ENCODE results near the gene ZFP14.
"Not testable (repeated sequence)": the region's sequence is repeated elsewhere in the genome, so short reads cannot be mapped to it uniquely, and the experiment has no call there.

ZFP14 gene

GRCh38 chr19:36379510-36379819, 464 bp upstream of the ZFP14 start:
- DNase-seq (no peak), ATAC-seq (replicated peaks) (no peak)
- Mint-ChIP-seq H3K27ac (peak overlapping the region; percentile 47), H3K9me3 (peaks cover 0 to 3% of the 10 kb centered on the region in 2 donors), H3K27me3 (no peaks in the 10 kb centered on the region), H3K4me3 (peak overlapping the region; percentile 95 to 99), H3K4me1 (peaks cover 8 to 23% of the 10 kb centered on the region in 2 donors), H3K36me3 (peaks cover 3 to 7% of the 10 kb centered on the region in 2 donors)

- Mint-ChIP-seq H3K27me3 (no peaks in the 10 kb centered on the region), H3K4me3 (peak overlapping the region; percentile 95 to 99), H3K36me3 (peaks cover 5 to 10% of the 10 kb centered on the region in 2 donors), H3K27ac (peak overlapping the region; percentile 99), H3K4me1 (peaks cover 8 to 23% of the 10 kb centered on the region in 2 donors), H3K9me3 (peaks cover 0 to under 1% of the 10 kb centered on the region in 2 donors)
- DNase-seq (no peak), ATAC-seq (replicated peaks) (no peak)
These were observed 1.3 kb downstream of the ZFP14 start for GRCh38 chr19:36377541-36378178.

GRCh38 chr19:36373638-36374156, 5.3 kb downstream of the ZFP14 start:
- no peak for DNase-seq
- Mint-ChIP-seq H3K4me1 (peaks cover 8 to 33% of the 10 kb centered on the region in 2 donors), H3K9me3 (peaks cover 4 to 8% of the 10 kb centered on the region in 2 donors), H3K27me3 (no peaks in the 10 kb centered on the region), H3K36me3 (peaks cover 18 to 36% of the 10 kb centered on the region in 2 donors), H3K27ac (no peak overlapping the region), H3K4me3 (no peak overlapping the region)
- ATAC-seq (replicated peaks): no peak

- ATAC-seq (replicated peaks) (no peak), DNase-seq (no peak)
- H3K4me1 Mint-ChIP-seq: peaks cover 0 to 17% of the 10 kb centered on the region in 2 donors
- peaks cover 4 to 8% of the 10 kb centered on the region in 2 donors for H3K9me3 Mint-ChIP-seq
- no peak overlapping the region for H3K4me3 Mint-ChIP-seq
- no peaks in the 10 kb centered on the region for H3K27me3 Mint-ChIP-seq
- H3K27ac Mint-ChIP-seq: no peak overlapping the region
- peaks cover 25 to 45% of the 10 kb centered on the region in 2 donors for H3K36me3 Mint-ChIP-seq
These were observed 7.1 kb downstream of the ZFP14 start for GRCh38 chr19:36371886-36372285.

GRCh38 chr19:36363845-36364244, 15.2 kb downstream of the ZFP14 start:
- H3K27ac Mint-ChIP-seq: no peak overlapping the region
- H3K9me3 Mint-ChIP-seq: no peaks in the 10 kb centered on the region
- H3K36me3 Mint-ChIP-seq: peaks cover 32 to 48% of the 10 kb centered on the region in 2 donors
- no peak for DNase-seq
- H3K4me3 Mint-ChIP-seq: no peak overlapping the region
- ATAC-seq (replicated peaks): no peak
- H3K27me3 Mint-ChIP-seq: no peaks in the 10 kb centered on the region
- no peaks in the 10 kb centered on the region for H3K4me1 Mint-ChIP-seq

GRCh38 chr19:36340786-36341372, 38.1 kb downstream of the ZFP14 start:
- no peak overlapping the region for H3K4me3 Mint-ChIP-seq
- ATAC-seq (replicated peaks) (no peak), DNase-seq (no peak)
- H3K9me3 Mint-ChIP-seq: peaks cover 28 to 35% of the 10 kb centered on the region in 2 donors
- H3K27me3 Mint-ChIP-seq: no peaks in the 10 kb centered on the region
- no peaks in the 10 kb centered on the region for H3K4me1 Mint-ChIP-seq
- H3K36me3 Mint-ChIP-seq: peaks cover 67 to 76% of the 10 kb centered on the region in 2 donors
- H3K27ac Mint-ChIP-seq: no peak overlapping the region

- H3K36me3 Mint-ChIP-seq: peaks cover 42 to 56% of the 10 kb centered on the region in 2 donors
These were observed 47.4 kb downstream of the ZFP14 start for GRCh38 chr19:36331353-36332228.

GRCh38 chr19:36330216-36330615, 48.8 kb downstream of the ZFP14 start:
- Mint-ChIP-seq H3K36me3 (peaks cover 48 to 62% of the 10 kb centered on the region in 2 donors), H3K9me3 (peaks cover 11 to 13% of the 10 kb centered on the region in 2 donors), H3K27ac (no peak overlapping the region), H3K27me3 (no peaks in the 10 kb centered on the region), H3K4me3 (peak overlapping the region; percentile 85 to 87), H3K4me1 (peaks cover 14 to 19% of the 10 kb centered on the region in 2 donors)
- no peak for DNase-seq
- no peak for ATAC-seq (replicated peaks)

More at GRCh38 chr19:36331353-36332228, 47.4 kb downstream of the ZFP14 start:
- Mint-ChIP-seq H3K4me3 (peak overlapping the region; percentile 85 to 87), H3K27ac (peak overlapping the region; percentile 90), H3K9me3 (peaks cover 11 to 15% of the 10 kb centered on the region in 2 donors), H3K27me3 (no peaks in the 10 kb centered on the region), H3K4me1 (peaks cover 14 to 19% of the 10 kb centered on the region in 2 donors)
- peak; percentile 99 for ATAC-seq (replicated peaks)
- DNase-seq: peak; percentile 91

- peak overlapping the region; percentile 49 to 76 for H3K4me3 Mint-ChIP-seq
- H3K27ac Mint-ChIP-seq: peak overlapping the region; percentile 85
- H3K36me3 Mint-ChIP-seq: peaks cover 53 to 68% of the 10 kb centered on the region in 2 donors
- H3K4me1 Mint-ChIP-seq: peaks cover 14 to 19% of the 10 kb centered on the region in 2 donors
- not testable (repeated sequence) for ATAC-seq (replicated peaks); DNase-seq; H3K27me3 Mint-ChIP-seq
- H3K9me3 Mint-ChIP-seq: peaks cover 11 to 13% of the 10 kb centered on the region in 2 donors
These were observed 49.5 kb downstream of the ZFP14 start for GRCh38 chr19:36329534-36329933.

GRCh38 chr19:36326649-36327048, 52.4 kb downstream of the ZFP14 start:
- ATAC-seq (replicated peaks); H3K27ac Mint-ChIP-seq; DNase-seq; H3K27me3 Mint-ChIP-seq; H3K4me3 Mint-ChIP-seq: not testable (repeated sequence)
- Mint-ChIP-seq H3K36me3 (peaks cover 67 to 89% of the 10 kb centered on the region in 2 donors), H3K9me3 (peaks cover 11% of the 10 kb centered on the region in 2 donors), H3K4me1 (peaks cover 9 to 12% of the 10 kb centered on the region in 2 donors)

- H3K27me3 Mint-ChIP-seq, H3K9me3 Mint-ChIP-seq, H3K4me1 Mint-ChIP-seq, DNase-seq, H3K4me3 Mint-ChIP-seq, H3K27ac Mint-ChIP-seq: not testable (repeated sequence)
- peak in 1 of 2 donors; percentile 23 for ATAC-seq (replicated peaks)
- peaks cover 17 to 33% of the 10 kb centered on the region in 2 donors for H3K36me3 Mint-ChIP-seq
These were observed 63.8 kb downstream of the ZFP14 start for GRCh38 chr19:36315164-36315563.

- not testable (repeated sequence) for H3K27ac Mint-ChIP-seq; H3K4me1 Mint-ChIP-seq; ATAC-seq (replicated peaks); H3K27me3 Mint-ChIP-seq; H3K9me3 Mint-ChIP-seq; H3K4me3 Mint-ChIP-seq; DNase-seq
- H3K36me3 Mint-ChIP-seq: peaks cover 15 to 30% of the 10 kb centered on the region in 2 donors
These were observed 64.9 kb downstream of the ZFP14 start for GRCh38 chr19:36314053-36314452.

GRCh38 chr19:36311098-36311760, 67.8 kb downstream of the ZFP14 start:
- not testable (repeated sequence) for ATAC-seq (replicated peaks); H3K27me3 Mint-ChIP-seq; H3K4me3 Mint-ChIP-seq; DNase-seq; H3K27ac Mint-ChIP-seq; H3K4me1 Mint-ChIP-seq; H3K9me3 Mint-ChIP-seq
- H3K36me3 Mint-ChIP-seq: peaks cover 8 to 13% of the 10 kb centered on the region in 2 donors

Data from stimulated activated naive B cell treated with anti-CD40 and anti-IgM and Interleukin-4, amounts not matched to agents 10 μg/mL and 1 μg/mL and 100 μg/mL, for 72 hours (primary cell).